GM08714 (cell line): Measurements from ENCODE around the gene UBAP2.
"Not testable (repeated sequence)": the region's sequence is repeated elsewhere in the genome, so short reads cannot be mapped to it uniquely, and the experiment has no call there.

Experiments
- H3K4me3 ChIP-seq: fragments of 200-500 bp; sonication (Bioruptor generic); 2 replicates; pipeline ENCODE4 v1.5.1; 2014; ENCODE audit warnings: mild to moderate bottlenecking, low read length, inconsistent platforms
- ZNF274 ChIP-seq: IDR thresholded peaks from 2 replicates; pipeline ENCODE4 v1.6.1; 2012; ENCODE audit warnings: mild to moderate bottlenecking, low read depth, low read length

Gene UBAP2

DNA sequence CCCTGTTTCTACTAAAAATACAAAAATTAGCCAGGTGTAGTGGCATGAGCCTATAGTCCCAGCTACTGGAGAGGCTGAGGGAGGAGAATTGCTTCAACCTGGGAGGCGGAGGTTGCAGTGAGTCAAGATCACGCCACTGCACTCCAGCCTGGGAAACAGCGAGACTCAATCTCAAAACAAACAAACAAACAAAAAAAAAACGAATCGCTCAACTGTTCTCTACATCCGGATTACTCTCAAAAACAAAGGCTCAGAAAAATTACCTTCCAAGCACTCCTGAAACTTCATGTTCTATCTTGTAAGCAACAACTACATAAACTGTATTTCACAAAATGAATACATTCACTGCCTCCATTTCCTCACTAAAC is 14.0 kb downstream of the UBAP2 start:
- no peak overlapping the region for H3K4me3 ChIP-seq
- no peak for TF ChIP-seq ZNF274

DNA sequence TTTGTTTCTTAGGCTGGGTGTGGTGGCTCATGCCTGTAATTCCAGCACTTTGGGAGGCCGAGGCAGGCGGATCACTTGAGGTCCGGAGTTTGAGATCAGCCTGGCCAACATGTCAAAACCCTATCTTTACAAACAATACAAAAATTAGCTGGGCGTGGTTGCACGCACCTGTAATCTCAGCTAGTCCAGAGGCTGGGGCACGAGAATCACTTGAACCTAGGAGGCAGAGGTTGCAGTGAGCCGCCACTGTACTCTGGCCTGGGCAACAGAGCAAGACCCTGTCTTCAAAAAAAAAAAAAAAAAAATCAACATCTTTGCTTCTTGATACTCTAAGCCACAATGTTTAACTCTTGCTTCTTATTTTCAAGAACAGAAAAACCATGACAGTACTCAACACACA is 16.1 kb downstream of the UBAP2 start:
- H3K4me3 ChIP-seq, result no peak overlapping the region

DNA sequence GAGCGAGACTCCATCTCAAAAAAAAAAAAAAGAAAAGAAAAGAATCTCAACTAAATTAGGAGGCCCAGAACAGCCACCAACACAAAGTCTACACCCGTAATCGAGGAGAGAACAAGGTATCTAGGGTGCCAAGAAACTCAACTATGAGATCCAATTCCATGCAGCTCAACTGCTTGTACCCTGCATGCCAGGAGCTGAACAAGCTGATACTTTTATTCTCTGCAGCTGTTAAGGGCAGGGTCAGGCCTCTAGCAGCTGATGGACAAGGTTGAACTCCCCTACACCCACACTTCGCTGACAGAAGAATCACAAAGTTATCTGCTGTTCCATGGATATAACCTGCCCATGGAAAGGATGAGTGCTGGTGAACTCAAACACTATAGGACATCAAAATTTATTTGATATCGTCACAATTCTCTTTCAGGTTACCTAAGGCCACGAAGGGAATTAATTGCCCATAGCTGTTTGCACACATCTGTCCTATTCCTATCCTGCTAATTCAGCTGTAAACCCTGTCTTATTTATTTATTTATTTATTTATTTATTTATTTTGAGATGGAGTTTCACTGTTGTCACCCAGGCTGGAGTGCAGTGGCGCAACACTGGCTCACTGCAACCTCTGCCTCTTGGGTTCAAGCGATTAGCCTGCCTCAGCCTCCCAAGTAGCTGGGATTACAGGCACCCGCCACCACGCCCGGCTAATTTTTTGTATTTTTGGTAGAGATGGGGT is 20.7 kb downstream of the UBAP2 start:
- H3K4me3 ChIP-seq, result no peak overlapping the region
- TF ChIP-seq ZNF274, result no peak

More for the DNA sequence above, 16.1 kb downstream of the UBAP2 start:
- TF ChIP-seq ZNF274, result no peak

DNA sequence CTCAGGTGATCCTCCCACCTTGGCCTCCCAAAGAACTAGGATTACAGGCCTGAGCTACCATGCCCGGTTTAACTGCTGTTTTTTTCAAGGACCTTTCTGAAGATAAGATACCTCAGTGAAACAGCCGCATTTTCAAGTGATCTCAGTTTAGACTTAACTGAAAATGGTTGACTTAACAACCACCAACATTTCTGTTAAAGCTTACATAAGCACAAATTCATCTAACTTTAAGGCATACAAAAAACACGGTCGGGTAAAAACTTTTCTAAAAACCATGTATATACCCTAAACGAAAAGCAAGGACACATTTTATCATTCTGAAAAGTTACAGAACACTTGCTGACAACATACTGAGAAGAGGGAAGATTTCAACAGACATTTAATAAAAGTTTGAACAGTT is 22.9 kb downstream of the UBAP2 start:
- no peak for TF ChIP-seq ZNF274
- no peak overlapping the region for H3K4me3 ChIP-seq

DNA sequence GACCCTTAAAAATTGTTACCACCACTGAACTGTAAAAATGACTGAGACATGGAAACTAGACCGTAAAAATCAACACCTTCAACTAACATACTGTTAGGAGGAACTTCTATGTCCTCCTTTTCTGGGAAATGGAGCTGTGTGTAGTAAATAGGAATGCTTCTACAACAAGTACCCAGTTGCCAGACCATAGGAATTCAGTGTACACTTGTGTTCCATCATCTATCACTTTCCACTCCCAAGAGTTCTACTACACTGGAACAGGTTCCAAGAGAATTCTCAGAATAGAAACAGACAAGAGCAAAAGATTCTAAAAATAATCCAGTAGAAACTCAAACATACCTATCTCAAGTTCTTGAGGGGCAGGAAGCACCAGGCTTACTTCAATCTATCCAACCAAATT is 23.6 kb downstream of the UBAP2 start:
- no peak for TF ChIP-seq ZNF274
- H3K4me3 ChIP-seq, result no peak overlapping the region

DNA sequence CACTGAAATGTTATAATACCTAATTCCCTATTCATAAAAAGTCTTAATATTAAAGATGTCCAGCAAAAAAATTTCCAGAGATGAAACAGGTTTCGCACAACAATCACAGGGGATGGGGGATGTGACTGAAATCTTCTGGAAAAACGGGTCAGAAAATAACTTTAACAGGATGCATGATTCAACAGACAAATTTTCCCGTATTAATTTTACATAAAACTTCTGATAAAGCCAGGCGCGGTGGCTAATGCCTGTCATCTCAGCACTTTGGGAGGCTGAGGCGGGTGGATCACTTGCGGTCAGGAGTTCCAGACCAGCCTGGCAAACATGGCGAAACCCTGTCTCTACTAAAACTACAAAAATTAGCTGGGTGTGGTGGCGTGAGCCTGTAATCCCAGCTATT is 24.2 kb downstream of the UBAP2 start:
- H3K4me3 ChIP-seq, result not testable (repeated sequence)

DNA sequence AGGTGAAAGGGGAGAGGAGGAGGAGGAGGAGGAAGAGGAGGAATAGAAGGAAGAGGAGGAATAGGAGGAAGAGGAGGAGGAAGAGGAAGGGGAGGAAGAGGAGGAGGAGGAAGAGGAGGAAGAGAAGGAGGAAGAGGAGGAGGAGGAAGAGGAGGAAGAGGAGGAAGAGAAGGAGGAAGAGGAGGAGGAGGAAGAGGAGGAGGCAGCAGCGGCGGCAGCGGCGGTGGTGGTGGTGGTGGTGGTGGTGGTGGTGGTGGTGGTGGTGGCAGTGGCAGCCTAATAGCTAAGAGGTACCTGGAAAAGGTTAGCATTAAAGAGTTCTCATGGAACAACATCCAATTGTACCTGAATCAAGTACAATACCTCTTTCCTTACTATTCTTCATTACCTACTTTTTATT is 32.5 kb downstream of the UBAP2 start:
- no peak overlapping the region for H3K4me3 ChIP-seq
- no peak for TF ChIP-seq ZNF274

DNA sequence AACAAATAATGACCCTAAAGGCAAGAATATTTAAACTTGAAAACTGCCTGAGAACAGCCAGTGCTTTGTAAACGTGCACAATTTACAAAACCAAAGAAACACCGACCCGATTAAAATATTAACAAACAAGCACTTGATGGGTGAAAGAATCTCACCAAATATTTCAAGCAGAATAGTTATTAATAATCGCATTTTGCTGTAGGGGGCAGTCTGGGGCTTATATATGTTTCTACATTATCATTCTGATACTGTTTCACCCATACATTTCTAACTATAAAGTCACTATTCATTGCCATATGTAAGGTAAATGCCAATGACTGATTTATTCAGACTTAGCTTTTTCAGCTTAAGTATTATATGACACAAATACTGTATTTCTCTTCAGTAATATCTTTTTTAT is 37.7 kb downstream of the UBAP2 start:
- no peak for TF ChIP-seq ZNF274

DNA sequence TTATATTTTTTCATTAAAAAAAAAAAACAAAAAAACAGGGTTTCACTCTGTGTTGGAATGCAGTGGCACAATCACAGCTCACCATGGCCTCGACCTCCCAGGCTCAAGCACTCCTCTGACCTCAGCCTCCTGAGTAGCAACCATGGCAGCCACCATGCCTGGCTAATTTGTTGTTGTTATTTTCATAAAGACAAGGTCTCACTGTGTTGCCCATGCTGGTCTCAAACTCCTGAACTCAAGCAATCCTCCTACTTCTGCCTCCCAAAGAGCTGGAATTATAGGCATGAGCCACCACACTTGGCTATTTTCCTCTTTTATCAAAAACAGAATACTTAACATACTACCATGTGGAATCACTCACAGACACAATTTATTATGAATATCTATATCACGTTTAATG is 46.7 kb downstream of the UBAP2 start:
- no peak overlapping the region for H3K4me3 ChIP-seq
- TF ChIP-seq ZNF274, result no peak

More for the DNA sequence above, 37.7 kb downstream of the UBAP2 start:
- no peak overlapping the region for H3K4me3 ChIP-seq

DNA sequence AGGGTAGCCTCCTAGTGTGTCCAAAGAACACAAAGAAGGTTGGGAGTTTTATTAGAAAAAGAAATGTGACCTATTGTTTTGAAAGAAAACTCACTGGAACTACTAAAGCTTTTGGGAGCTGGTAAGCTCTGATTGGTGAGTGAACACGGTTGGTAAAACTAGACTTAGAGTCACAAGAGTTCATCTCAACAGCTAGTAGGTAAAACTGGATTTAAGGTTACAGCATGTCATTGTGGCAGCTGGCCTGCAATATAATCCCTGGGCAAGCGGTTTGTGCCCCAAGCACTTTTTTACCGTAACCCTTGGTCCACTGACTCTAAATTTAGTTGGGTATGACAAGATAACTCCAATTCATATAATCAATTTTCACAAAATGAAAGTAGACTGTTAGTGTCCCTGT is 47.4 kb downstream of the UBAP2 start:
- H3K4me3 ChIP-seq, result no peak overlapping the region
- no peak for TF ChIP-seq ZNF274

DNA sequence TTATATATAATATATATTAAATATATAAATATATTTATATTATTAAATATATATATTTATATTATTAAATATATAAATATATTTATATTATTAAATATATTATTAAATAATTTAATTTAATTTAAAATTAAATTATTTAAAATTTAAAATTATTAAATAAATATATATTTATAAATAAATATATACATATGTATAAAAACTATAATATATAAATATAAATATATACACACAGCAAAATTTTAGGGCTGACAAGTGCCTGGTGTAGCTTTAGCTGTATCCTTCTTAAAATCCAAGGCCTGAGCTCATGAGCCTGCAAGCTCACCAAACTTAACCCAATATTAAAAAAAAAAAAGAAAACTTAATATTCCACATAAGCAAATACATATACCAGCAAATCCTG is 53.2 kb downstream of the UBAP2 start:
- H3K4me3 ChIP-seq, result no peak overlapping the region
- TF ChIP-seq ZNF274, result no peak

DNA sequence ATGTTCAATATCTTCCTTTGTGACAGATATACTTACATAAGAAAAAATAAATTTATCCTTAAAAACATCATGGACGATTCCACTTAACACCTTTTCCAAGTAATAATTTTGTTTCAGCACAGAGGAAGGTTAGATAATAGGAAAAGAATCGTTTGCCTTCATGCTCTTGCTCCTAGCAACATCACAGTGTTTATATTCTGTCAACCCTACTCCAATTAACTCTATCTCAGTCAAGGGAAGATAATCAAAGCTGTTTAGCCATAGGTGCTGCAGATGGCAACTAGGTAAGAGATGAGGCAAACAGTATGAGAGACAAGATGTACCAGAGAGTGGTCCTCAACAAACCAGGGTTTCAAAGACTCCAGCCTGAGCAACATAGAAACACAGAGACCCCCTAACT is 55.6 kb downstream of the UBAP2 start:
- TF ChIP-seq ZNF274, result no peak
- H3K4me3 ChIP-seq, result no peak overlapping the region

DNA sequence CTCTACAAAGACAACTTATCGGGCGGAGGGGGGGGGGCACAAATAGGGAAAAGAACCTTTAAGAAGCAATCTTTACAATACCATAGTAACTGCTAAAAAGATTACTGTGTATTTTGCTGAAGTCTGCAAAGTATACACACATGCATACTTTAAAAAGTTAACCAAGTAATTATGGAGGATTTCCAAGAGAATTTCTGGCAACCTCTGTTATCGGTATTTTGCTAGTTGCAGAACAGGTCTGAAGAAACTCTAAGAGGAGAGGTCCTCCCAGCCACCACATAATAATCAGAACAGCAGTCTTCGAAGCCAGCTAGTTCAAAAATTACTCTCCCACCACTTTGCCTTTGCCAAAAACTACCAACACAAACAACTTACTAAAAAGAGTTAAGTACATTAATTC is 56.1 kb downstream of the UBAP2 start:
- H3K4me3 ChIP-seq, result no peak overlapping the region
- TF ChIP-seq ZNF274, result no peak

DNA sequence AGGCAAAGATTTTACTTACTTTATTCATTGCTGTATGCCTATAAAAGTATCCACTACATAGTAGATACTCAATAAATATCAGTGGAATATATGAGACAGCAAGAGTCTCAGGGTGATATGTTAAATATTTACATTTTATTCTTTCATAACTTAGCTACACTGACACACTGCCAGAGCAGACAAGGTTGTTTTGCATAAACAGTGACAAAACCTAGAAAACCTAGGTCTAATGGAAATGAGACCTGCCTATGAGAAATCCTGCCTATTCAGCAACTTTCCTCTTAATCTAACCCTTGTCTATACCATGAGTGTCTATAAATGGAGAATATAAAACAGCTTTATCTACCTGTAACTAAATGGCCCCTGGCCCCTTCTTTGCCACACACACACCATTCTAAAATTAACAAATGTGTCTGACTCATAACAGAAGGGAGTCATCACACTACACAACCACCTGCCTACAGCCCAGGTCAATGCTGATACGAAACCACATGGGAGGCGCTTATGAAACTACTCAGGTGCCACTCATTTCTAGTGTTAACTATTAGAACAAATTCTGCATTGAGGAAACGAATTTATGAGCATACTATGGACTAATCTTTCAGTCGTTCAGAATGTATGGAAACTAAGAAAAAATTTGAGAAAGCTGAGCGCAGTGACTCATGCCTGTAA is 60.3 kb downstream of the UBAP2 start:
- no peak overlapping the region; the same call in 1 of the 2 replicates for H3K4me3 ChIP-seq
- no peak for TF ChIP-seq ZNF274

DNA sequence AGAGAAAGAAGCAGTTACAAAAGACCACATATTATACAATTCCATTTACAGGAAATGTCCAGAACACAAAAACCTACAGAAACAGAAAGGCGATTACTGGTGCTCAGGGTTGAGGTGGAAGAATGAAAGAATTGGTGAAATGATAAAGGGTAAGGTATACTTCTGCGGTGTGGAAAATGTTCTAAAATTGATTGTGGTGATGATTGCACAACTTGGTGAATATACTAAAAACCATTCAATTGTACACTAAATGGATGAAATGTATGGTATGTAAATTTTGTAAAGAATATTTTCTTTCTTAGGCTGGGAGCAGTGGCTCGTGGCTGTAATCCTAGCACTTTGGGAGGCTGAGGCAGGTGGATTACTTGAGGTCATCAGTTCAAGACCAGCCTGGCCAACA is 72.3 kb downstream of the UBAP2 start:
- H3K4me3 ChIP-seq, result no peak overlapping the region
- no peak for TF ChIP-seq ZNF274

DNA sequence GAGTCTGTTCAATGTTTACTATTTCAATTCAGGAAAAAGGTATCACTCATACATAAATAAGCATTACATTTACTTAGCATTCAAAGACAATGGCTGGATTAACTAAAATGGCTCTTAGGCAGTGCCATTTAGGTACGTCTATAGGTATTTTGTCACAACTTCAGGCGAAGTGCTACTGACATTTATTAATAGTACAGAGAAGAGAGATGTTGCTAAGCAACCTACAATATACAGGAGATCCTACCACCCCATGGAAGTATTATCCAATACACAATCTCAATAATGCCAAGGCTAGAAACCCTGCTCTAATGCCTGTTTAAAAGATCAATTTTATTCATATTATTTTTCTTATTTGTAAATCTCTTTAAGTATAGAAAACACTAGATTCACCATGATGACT is 76.0 kb downstream of the UBAP2 start:
- TF ChIP-seq ZNF274, result no peak
- H3K4me3 ChIP-seq, result no peak overlapping the region
